ENCODE data around the gene TNFAIP1.

TNFAIP1 gene

DNA sequence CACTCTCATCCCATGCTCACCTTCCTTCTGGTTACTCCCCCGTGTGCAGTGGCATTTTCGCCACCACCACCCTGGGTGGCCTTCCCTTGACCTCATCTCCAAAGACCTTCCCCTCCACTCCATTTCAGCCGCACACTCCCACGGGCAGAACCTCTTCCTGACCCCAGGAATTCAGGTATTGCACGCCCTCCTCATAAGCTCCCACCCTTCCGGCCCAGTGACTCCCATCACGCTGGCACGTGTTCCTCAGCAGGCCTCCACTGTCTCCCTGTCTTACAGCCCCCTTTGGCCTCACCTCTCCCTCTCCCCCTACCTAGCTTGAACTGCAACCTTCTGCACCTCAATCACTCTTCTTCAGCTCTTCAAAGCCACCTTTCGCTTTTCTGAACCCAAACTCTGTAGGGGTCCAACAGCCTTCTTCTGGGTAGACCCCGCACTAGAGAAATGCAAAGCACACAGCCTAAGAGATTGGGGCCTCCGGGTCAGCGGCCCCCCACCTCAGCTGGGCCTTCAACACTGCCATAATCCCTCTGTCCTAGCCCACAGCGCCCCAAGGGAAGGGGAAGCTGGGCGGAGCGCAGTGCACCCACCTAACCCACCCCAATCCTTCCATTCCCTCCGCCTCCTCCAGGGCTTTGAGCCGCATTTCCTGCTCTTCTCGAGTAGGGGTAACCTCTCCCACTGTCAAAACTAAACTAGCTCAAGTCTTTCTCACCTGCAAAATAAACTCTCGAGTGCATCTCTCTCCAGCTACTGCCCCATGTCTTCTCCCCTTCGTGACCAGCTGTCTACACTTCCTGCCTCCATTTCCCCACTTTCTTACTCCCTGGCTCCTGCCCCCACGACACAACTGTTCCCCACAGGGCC is 18.2 kb upstream of the TNFAIP1 start:
- Mint-ChIP-seq H3K36me3 (ENCODE audit: insufficient read depth) (peaks cover 15% of the 10 kb centered on the region), H3K9me3 (no peaks in the 10 kb centered on the region), H3K27ac (no peak overlapping the region), H3K27me3 (no peaks in the 10 kb centered on the region), H3K4me3 (peak overlapping the region; percentile 3 to 90), H3K4me1 (ENCODE audit: low read depth in 2 of 2) (peaks cover 14 to 18% of the 10 kb centered on the region in 2 donors)
- ATAC-seq (replicated peaks) (no peak), DNase-seq (no peak)

DNA sequence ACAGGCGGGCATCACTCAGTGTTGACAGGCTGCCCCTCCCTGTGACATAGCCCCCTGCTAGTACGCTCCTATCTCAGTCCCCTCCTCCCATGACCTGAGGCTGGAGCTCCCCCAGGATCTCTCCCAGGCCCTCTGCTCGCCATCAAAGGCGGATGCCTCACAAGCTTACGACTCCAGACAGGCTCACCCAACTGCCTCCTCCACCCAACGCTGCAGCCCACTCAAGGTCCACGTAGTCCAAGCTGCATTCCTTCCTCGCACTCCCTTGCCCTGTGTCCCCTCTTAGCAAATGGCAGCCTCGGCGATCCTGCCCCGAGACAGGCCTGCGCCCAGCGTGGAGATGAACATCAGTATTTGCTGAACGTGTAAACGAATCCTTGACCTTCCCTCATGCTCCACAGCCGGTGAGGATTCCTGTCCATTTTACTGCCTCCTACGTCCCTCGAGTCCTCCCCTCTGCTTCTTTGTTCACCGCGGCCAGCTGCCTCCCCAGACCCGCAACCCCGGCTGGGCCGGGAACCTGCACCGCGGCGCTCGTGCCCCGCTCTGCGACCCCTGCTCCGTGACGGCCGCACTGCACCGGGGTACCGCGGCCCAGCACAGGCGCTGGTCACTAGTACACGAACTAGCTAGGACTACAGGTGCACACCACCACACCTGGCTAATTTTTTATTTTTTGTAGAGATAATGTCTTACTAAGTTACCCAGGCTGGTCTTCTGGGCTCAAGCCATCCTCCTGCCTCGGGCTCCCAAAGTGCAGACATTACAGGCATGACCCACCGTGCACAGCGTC is 17.4 kb upstream of the TNFAIP1 start:
- ATAC-seq (replicated peaks) = no peak
- peaks cover 14 to 18% of the 10 kb centered on the region in 2 donors for H3K4me1 Mint-ChIP-seq (ENCODE audit: low read depth in 2 of 2)
- H3K27ac Mint-ChIP-seq = peak overlapping the region; percentile 44 to 54
- DNase-seq = no peak
- no peaks in the 10 kb centered on the region for H3K27me3 Mint-ChIP-seq
- peaks cover 15% of the 10 kb centered on the region for H3K36me3 Mint-ChIP-seq (ENCODE audit: insufficient read depth)
- peak overlapping the region; percentile 87 to 90 for H3K4me3 Mint-ChIP-seq
- no peaks in the 10 kb centered on the region for H3K9me3 Mint-ChIP-seq

GRCh38 chr17:28318759-28319597 is 16.6 kb upstream of the TNFAIP1 start, which contains the start of gene TMEM97:
TMEM97 (plus strand) TSS chr17:28319200; CDS start chr17:28319240, 40 bp downstream.
- H3K27me3 Mint-ChIP-seq = no peaks in the 10 kb centered on the region
- peak; percentile 90 to 92 (median 92) for DNase-seq
- H3K9me3 Mint-ChIP-seq = no peaks in the 10 kb centered on the region
- peaks cover 14 to 18% of the 10 kb centered on the region in 2 donors for H3K4me1 Mint-ChIP-seq (ENCODE audit: low read depth in 2 of 2)
- ATAC-seq (replicated peaks) = peak; percentile 97
- H3K27ac Mint-ChIP-seq = peak within 1 kb of the TSS; percentile 44 to 54
- peaks cover 15% of the 10 kb centered on the region for H3K36me3 Mint-ChIP-seq (ENCODE audit: insufficient read depth)
- peak within 1 kb of the TSS; percentile 87 to 90 for H3K4me3 Mint-ChIP-seq

GRCh38 chr17:28319598-28319935 is 16.0 kb upstream of the TNFAIP1 start:
- H3K27ac Mint-ChIP-seq = peak overlapping the region; percentile 44 to 54
- peak overlapping the region; percentile 87 to 90 for H3K4me3 Mint-ChIP-seq
- no peaks in the 10 kb centered on the region for H3K27me3 Mint-ChIP-seq
- DNase-seq (no peak), ATAC-seq (replicated peaks) (no peak)
- peaks cover 15% of the 10 kb centered on the region for H3K36me3 Mint-ChIP-seq (ENCODE audit: insufficient read depth)
- H3K4me1 Mint-ChIP-seq (ENCODE audit: low read depth in 2 of 2) = peaks cover 14 to 18% of the 10 kb centered on the region in 2 donors
- no peaks in the 10 kb centered on the region for H3K9me3 Mint-ChIP-seq

DNA sequence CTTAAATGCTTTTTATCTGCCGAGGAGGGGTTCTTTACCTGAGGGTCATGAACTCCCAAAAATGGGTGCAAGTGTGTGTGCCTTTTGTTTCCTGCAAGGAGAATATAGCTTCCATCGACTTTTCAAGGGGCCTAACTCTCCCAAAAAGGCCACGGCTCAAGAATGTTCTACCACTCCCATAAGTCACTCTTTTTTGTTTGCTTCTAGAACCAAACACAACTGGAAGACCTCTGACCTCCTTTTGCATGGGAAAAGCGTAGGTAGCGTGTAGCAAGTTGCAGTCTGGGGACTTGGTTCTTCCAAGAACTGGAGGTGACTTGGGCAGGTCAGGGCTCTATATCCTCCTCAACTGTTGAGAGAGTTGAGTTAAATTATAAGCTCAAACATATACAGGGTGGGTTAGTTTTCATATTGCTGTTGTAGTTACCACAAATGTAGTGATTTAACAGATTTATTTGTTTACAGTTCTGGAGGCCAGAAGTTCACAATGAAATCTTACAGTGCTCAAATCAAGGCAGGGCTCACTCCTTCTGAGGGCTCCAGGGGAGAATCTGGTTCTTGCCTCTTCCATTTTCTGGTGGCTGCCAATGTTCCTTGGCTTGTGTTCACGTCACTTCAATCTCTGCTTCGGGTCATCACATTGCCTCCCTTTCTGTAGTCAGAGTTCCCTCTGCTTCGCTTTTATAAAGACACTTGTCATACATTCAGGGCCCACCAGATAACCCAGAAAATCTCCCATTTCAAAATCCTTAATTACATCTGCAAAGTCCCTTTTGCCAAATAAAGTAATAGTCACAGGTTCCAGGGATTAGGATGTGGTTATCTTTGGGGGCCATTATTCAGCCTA is 15.1 kb upstream of the TNFAIP1 start:
- Mint-ChIP-seq H3K4me3 (peak overlapping the region; percentile 87 to 90), H3K9me3 (no peaks in the 10 kb centered on the region), H3K4me1 (ENCODE audit: low read depth in 2 of 2) (peaks cover 14 to 18% of the 10 kb centered on the region in 2 donors), H3K36me3 (ENCODE audit: insufficient read depth) (peaks cover 15% of the 10 kb centered on the region), H3K27me3 (no peaks in the 10 kb centered on the region), H3K27ac (peak overlapping the region in 1 of 2 donors; percentile 54)
- no peak for ATAC-seq (replicated peaks)
- DNase-seq = no peak

GRCh38 chr17:28324267-28324745 is 11.3 kb upstream of the TNFAIP1 start:
- H3K4me3 Mint-ChIP-seq = no peak overlapping the region
- DNase-seq = no peak
- peaks cover 21% of the 10 kb centered on the region for H3K36me3 Mint-ChIP-seq (ENCODE audit: insufficient read depth)
- H3K4me1 Mint-ChIP-seq (ENCODE audit: low read depth in 2 of 2) = peaks cover 5 to 9% of the 10 kb centered on the region in 2 donors
- H3K9me3 Mint-ChIP-seq = no peaks in the 10 kb centered on the region
- H3K27me3 Mint-ChIP-seq = no peaks in the 10 kb centered on the region
- H3K27ac Mint-ChIP-seq = no peak overlapping the region
- no peak for ATAC-seq (replicated peaks)

DNA sequence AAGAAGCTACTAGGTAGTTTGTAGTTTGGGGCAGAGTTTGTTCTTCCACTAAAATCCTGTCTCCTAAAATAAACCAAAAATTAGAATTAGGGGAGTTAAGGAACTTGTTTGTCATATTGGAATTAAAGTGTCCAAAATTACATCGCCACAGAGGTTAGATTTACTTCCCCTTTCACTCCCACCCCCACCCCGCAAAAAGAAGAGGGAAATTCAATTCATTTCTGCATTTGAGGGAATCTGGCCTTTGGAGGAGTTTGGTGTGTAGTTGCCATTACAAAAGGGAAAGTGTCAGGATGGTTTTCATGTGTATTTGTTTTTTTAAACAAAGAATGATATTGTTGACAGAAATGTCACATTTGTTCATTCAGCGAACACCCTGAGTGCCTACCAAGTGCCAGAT is 10.8 kb upstream of the TNFAIP1 start:
- Mint-ChIP-seq H3K27ac (no peak overlapping the region), H3K36me3 (ENCODE audit: insufficient read depth) (peaks cover 22% of the 10 kb centered on the region), H3K9me3 (no peaks in the 10 kb centered on the region), H3K4me1 (ENCODE audit: low read depth in 2 of 2) (peaks cover 4 to 5% of the 10 kb centered on the region in 2 donors), H3K4me3 (no peak overlapping the region), H3K27me3 (no peaks in the 10 kb centered on the region)
- no peak for DNase-seq
- no peak for ATAC-seq (replicated peaks)

DNA sequence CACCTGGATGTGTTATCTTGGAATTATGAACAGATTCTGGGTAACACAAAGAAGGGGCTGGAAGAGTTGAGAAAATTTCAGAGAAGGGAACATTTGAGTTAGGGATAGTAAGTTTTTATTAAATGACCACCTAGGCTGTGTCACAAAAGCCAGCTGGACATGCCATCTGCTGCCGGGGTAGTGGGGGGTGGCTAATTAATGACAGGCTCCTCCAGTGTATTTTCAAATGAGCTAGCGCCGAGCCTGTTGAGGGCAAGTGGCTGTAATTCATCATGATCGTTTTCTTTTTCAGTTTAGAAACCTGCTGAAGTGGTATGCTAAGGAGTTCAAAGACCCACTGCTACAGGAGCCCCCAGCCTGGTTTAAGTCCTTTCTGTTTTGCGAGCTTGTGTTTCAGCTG is 10.3 kb upstream of the TNFAIP1 start:
- ATAC-seq (replicated peaks) (no peak), DNase-seq (no peak)
- H3K4me1 Mint-ChIP-seq (ENCODE audit: low read depth in 2 of 2) = peaks cover under 1 to 1% of the 10 kb centered on the region in 2 donors

DNA sequence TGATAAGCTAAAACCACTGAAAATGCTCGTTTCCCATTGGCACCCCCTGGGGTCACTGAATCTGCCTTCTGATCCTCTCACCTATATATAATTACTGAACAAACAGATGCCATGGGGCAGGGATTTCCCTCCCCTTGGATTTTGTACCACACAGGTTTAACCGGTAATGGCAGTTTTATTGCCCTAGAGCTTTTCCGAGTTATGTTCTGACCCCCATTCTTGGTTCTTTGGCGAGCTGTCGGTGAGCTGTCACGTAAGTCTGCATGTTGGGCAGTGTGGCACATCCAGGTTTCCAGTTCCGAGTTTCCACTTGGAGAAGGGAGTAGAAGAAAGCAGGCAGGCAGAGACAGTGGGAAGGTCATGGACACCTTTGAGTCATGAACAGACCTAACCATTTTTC is 9.4 kb upstream of the TNFAIP1 start:
- no peaks in the 10 kb centered on the region for H3K9me3 Mint-ChIP-seq
- H3K27ac Mint-ChIP-seq = no peak overlapping the region
- H3K4me3 Mint-ChIP-seq = no peak overlapping the region
- H3K36me3 Mint-ChIP-seq (ENCODE audit: insufficient read depth) = peaks cover 31% of the 10 kb centered on the region
- DNase-seq = no peak
- ATAC-seq (replicated peaks) = no peak
- no peaks in the 10 kb centered on the region for H3K4me1 Mint-ChIP-seq (ENCODE audit: low read depth in 2 of 2)
- H3K27me3 Mint-ChIP-seq = no peaks in the 10 kb centered on the region

More for the DNA sequence above, 10.3 kb upstream of the TNFAIP1 start:
- no peak overlapping the region for H3K27ac Mint-ChIP-seq
- H3K27me3 Mint-ChIP-seq = no peaks in the 10 kb centered on the region
- H3K36me3 Mint-ChIP-seq (ENCODE audit: insufficient read depth) = peaks cover 27% of the 10 kb centered on the region
- H3K9me3 Mint-ChIP-seq = no peaks in the 10 kb centered on the region
- no peak overlapping the region for H3K4me3 Mint-ChIP-seq

GRCh38 chr17:28327031-28327607 is 8.4 kb upstream of the TNFAIP1 start:
- H3K9me3 Mint-ChIP-seq = no peaks in the 10 kb centered on the region
- ATAC-seq (replicated peaks) = no peak
- H3K27ac Mint-ChIP-seq = no peak overlapping the region
- no peak overlapping the region for H3K4me3 Mint-ChIP-seq
- peaks cover 0 to 2% of the 10 kb centered on the region in 2 donors for H3K4me1 Mint-ChIP-seq (ENCODE audit: low read depth in 2 of 2)
- no peak for DNase-seq
- H3K27me3 Mint-ChIP-seq = no peaks in the 10 kb centered on the region
- H3K36me3 Mint-ChIP-seq (ENCODE audit: insufficient read depth) = peaks cover 38% of the 10 kb centered on the region

- Mint-ChIP-seq H3K9me3 (no peaks in the 10 kb centered on the region), H3K36me3 (ENCODE audit: insufficient read depth) (peaks cover 41% of the 10 kb centered on the region), H3K27ac (no peak overlapping the region), H3K4me3 (no peak overlapping the region), H3K27me3 (no peaks in the 10 kb centered on the region), H3K4me1 (ENCODE audit: low read depth in 2 of 2) (peaks cover 0 to 5% of the 10 kb centered on the region in 2 donors)
- ATAC-seq (replicated peaks) (no peak), DNase-seq (no peak)
Measured at GRCh38 chr17:28327709-28328108, 7.9 kb upstream of the TNFAIP1 start.

DNA sequence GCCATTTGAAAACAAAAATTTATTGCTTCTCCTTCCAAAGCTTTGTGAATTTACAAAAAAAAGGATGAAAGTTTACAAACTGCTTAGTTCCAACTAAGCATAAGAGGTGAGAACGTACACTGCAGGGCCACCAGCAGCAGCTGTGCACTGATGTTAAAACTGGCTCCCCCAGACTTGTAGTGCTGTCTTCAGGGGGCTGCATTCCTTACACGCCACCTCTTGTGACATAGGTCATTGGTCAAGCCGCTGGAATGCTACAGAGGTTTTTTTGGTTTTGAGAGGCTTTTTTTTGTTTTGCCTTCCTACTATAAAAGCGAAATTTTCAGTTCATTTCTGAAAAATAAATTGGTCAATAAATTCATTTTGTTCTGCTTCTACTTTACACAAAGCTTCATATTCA is 7.2 kb upstream of the TNFAIP1 start:
- Mint-ChIP-seq H3K9me3 (no peaks in the 10 kb centered on the region), H3K4me3 (no peak overlapping the region), H3K27me3 (no peaks in the 10 kb centered on the region), H3K36me3 (ENCODE audit: insufficient read depth) (peaks cover 41% of the 10 kb centered on the region), H3K27ac (no peak overlapping the region), H3K4me1 (ENCODE audit: low read depth in 2 of 2) (peaks cover 0 to 5% of the 10 kb centered on the region in 2 donors)
- ATAC-seq (replicated peaks) (no peak), DNase-seq (no peak)

All from effector memory CD8-positive, alpha-beta T cell (primary cell).